NT2/D1 (cell line): ENCODE results near the gene SMG5.

Experiments used
- SUZ12 ChIP-seq: IDR thresholded peaks from 2 replicates; pipeline ENCODE4 v1.6.1; 2011; ENCODE audit not compliant: insufficient read length, insufficient read depth; ENCODE audit errors: extremely low read depth
- YY1 ChIP-seq: IDR thresholded peaks from 2 replicates; pipeline ENCODE4 v1.6.1; 2011; ENCODE audit not compliant: insufficient read length, insufficient read depth
- ZNF274 ChIP-seq: IDR thresholded peaks from 2 replicates; pipeline ENCODE4 v1.6.1; 2011; ENCODE audit warnings: mild to moderate bottlenecking, low read depth, low read length

DNA sequence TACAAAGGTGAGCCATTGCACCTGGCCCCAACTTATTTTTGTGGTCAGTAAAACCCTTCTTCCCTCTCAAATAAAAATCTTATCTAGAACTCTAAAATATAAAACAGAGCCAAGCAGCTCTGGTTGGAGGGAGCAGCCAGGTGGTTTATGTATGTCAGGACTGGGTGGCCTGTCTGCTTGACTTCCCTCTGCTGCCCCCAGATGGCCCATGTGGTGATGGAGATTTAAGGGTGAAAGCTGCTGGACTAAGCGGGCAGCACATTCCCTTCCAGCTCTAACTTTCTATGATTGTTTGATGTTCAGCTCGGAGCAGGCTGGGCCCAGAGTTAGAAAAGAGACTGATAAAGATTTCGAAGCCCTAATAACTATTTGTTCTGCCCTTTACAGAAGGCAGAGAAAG, 22.8 kb downstream of the SMG5 start:
- TF ChIP-seq ZNF274 (no peak), YY1 (no peak), SUZ12 (no peak)
